ENCODE results near the gene G6PC2. TPM values are rescaled to one million over a fixed set of nuclear protein-coding genes. Genes with fewer than 3 reads are reported as not detected.

Gene G6PC2
- total and polyA plus RNA-seq, 2 of the 8 experiments (the other 6 are each of a cell fraction or from before 2014, with no cell fraction given): not detected

DNA sequence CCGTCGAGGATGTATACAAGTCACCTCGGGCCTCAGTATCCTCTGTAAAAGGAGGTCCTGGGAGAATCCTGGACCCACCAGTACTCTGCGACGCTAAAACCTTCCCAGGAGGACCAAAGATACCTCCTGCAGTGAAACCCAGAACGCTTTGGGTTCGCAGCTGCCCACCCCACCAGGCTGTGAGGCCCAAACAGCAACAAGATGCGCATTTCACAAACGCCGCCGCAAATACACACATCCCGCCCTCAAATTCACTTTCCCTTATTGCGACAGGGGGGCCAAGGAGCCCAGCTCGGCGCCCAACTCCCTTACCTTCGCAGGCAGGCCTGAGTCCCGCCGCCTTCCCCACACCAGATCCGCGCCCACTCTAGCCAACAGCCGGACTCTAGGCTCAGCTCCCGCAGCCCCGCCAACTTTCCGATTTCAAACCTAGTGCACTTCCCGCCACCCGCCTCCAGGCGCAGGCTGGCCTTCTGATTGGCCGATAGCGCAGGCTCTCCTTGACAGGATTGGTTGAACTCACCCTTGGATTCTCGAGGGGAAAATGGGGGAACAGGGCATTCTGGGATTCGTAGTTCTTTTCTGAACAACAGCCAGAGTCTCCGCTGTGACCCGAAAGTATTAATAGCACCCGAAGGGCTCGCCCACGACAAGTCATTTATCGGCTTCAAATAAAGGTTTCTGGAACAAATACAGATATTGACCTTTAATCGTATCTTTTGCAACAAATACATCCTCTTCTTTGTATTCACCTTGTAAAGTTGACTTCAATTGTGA lies 10.9 kb upstream of the G6PC2 start, which contains the start of gene SPC25:
SPC25 (minus strand) TSS at position 425 of the 777 bp plus-strand sequence. CDS start 911 bp downstream, outside the sequence.
- Histone ChIP-seq H3K79me2 (ENCODE audit: control insufficient read depth in 1 of 2, insufficient read depth in 2 of 2, low read length in 2 of 2) (peaks cover 0 to 9% of the 10 kb centered on the region in 2 experiments; a peak in 2 of 4 replicates), H3K4me1 (replicated peaks in 1 of 4; ENCODE audit: control insufficient read depth in 3 of 4, insufficient read depth in 4 of 4, low read length in 3 of 4) (no peaks in the 10 kb centered on the region; a peak in 2 of 7 replicates), H2AFZ (ENCODE audit: low read length) (peak within 1 kb of the TSS; percentile 79), H3K79me1 (ENCODE audit: low read depth, low read length) (no peaks in the 10 kb centered on the region; the same call in 1 of the 2 replicates), H3K27ac (ENCODE audit: low read depth, low read length) (peak within 1 kb of the TSS; percentile 23; the same call in 1 of the 2 replicates), H2BK15ac (ENCODE audit: low read length) (no peak within 1 kb of the TSS), H3K27me3 (replicated peaks in 1 of 4; ENCODE audit: control insufficient read depth in 3 of 4, extremely low read depth in 1 of 4, insufficient read depth in 3 of 4, low read length in 3 of 4) (no peaks in the 10 kb centered on the region), H3K23me2 (ENCODE audit: low read depth, low read length) (peaks cover 7% of the 10 kb centered on the region), H3K14ac (ENCODE audit: insufficient read length) (no peak within 1 kb of the TSS), H4K8ac (ENCODE audit: extremely low read depth, insufficient read depth, low read length) (peak within 1 kb of the TSS; percentile 58; the same call in 1 of the 2 replicates), H2BK12ac (ENCODE audit: low read depth, low read length) (no peak within 1 kb of the TSS), H4K91ac (replicated peaks; ENCODE audit: insufficient read length, low read length) (no peak within 1 kb of the TSS), H3K23ac (ENCODE audit: insufficient read length) (no peak within 1 kb of the TSS), H3K36me3 (ENCODE audit: control insufficient read depth in 2 of 4, insufficient read depth in 4 of 4, low read length in 3 of 4) (peaks cover 0 to 9% (median 3%) of the 10 kb centered on the region in 4 experiments; a peak in 4 of 8 replicates), H3K56ac (replicated peaks; ENCODE audit: insufficient read length, low read depth, low read length) (no peak within 1 kb of the TSS), H2BK5ac (ENCODE audit: low read depth, low read length) (no peak within 1 kb of the TSS), H4K20me1 (replicated peaks in 1 of 2; ENCODE audit: control insufficient read depth in 1 of 2, insufficient read depth in 2 of 2, low read length in 2 of 2) (no peaks in the 10 kb centered on the region), H4K5ac (ENCODE audit: insufficient read length, low read depth, low read length) (peak within 1 kb of the TSS; percentile 28), H3K9me3 (ENCODE audit: insufficient read depth in 2 of 2, low read depth in 1 of 2, low read length in 1 of 2) (no peaks in the 10 kb centered on the region), H2AK5ac (ENCODE audit: low read depth, low read length) (no peak within 1 kb of the TSS), H3K4me2 (ENCODE audit: insufficient read depth in 1 of 2, low read depth in 2 of 2, low read length in 2 of 2) (peak within 1 kb of the TSS; percentile 81 to 92), H3K9ac (replicated peaks in 1 of 4; ENCODE audit: extremely low read depth in 1 of 4, low read depth in 3 of 4, low read length in 3 of 4) (peak within 1 kb of the TSS; percentile 61 to 77 (median 74)), H2BK120ac (replicated peaks; ENCODE audit: low read depth, low read length) (no peak within 1 kb of the TSS), H3K18ac (ENCODE audit: extremely low read depth, low read length) (peak within 1 kb of the TSS; percentile 68), H3K4ac (replicated peaks; ENCODE audit: insufficient read length, low read depth, low read length) (no peak within 1 kb of the TSS), H3K4me3 (ENCODE audit: extremely low read depth in 1 of 4, insufficient read depth in 2 of 4, low read depth in 3 of 4, low read length in 4 of 4) (peak within 1 kb of the TSS; percentile 78 to 97 (median 86)), H2BK20ac (ENCODE audit: low read length) (no peak within 1 kb of the TSS)
- POLR2A ChIA-PET (ENCODE audit: partially characterized antibody): no interaction called here
- WGBS, 2 experiments (ENCODE audit: extremely low coverage in 1 of 2, insufficient coverage in 1 of 2, insufficient read length in 1 of 2, insufficient replicate concordance in 2 of 2, low coverage in 1 of 2, low lambda C conversion rate in 2 of 2, missing lambda C conversion rate in 1 of 2): 2% methylated on average over 34 of the region's 38 CpGs; no CpG with 5 or more reads in 1 of the 2 experiments
- FAIRE-seq (peak; percentile 99), DNase-seq (ENCODE audit: low read depth in 1 of 2, low spot score in 2 of 2) (peak; percentile 83 to 91)
- CTCF ChIA-PET (ENCODE audit: partially characterized antibody): interaction anchor here (1.0 kb wide), 1 partner anchor 185 kb away, joined by 3 read pairs; no protein-coding TSS in a partner anchor
- no peak for TF ChIP-seq MAFK (IDR thresholded peaks at IDR 0.05; ENCODE audit: low read depth, low read length)
- TF ChIP-seq CREB1 (IDR thresholded peaks at IDR 0.05): peak; percentile 25; the same call in 1 of the 2 replicates
- peak; percentile 96 for TF ChIP-seq SP1 (IDR thresholded peaks at IDR 0.05; ENCODE audit: low read depth, low read length)
- no peak for TF ChIP-seq HDAC6 (IDR thresholded peaks at IDR 0.05; ENCODE audit: low read depth, low read length)
- peak; percentile 42 for TF ChIP-seq ASH2L (IDR thresholded peaks at IDR 0.05; ENCODE audit: low read length)
- no peak for TF ChIP-seq ATF3 (IDR thresholded peaks at IDR 0.05; ENCODE audit: insufficient read depth, low read depth, low read length)
- peak; percentile 51; the same call in 1 of the 2 replicates for TF ChIP-seq SP2 (IDR thresholded peaks at IDR 0.05; ENCODE audit: low read length)
- TF ChIP-seq, protein P1, sequence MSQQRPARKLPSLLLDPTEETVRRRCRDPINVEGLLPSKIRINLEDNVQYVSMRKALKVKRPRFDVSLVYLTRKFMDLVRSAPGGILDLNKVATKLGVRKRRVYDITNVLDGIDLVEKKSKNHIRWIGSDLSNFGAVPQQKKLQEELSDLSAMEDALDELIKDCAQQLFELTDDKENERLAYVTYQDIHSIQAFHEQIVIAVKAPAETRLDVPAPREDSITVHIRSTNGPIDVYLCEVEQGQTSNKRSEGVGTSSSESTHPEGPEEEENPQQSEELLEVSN (IDR thresholded peaks at IDR 0.05): peak; percentile 44
- TF ChIP-seq PHF8 (conservative IDR thresholded peaks at IDR 0.05; ENCODE audit: low read depth, low read length): peak; percentile 75
- peak; percentile 70 for TF ChIP-seq TAF1 (IDR thresholded peaks at IDR 0.05; ENCODE audit: low read depth, low read length)
- no peak; the same call in 1 of the 2 replicates for TF ChIP-seq POLR2AphosphoS5 (IDR thresholded peaks at IDR 0.05; ENCODE audit: low read depth, low read length)
- peak; percentile 82; the same call in 1 of the 2 replicates for TF ChIP-seq KDM5A (IDR thresholded peaks at IDR 0.05; ENCODE audit: low read length)
